ENCODE data around the gene ISG20. TPM values are rescaled to one million over a fixed set of nuclear protein-coding genes. Genes with fewer than 3 reads are reported as not detected.

The ISG20 gene
- total RNA-seq, 1 donor from 2014 or later, result 15.9 TPM

- no peaks in the 10 kb centered on the region for H3K36me3 ChIP-seq (ENCODE audit: insufficient read depth, low read length)
- peaks cover 45% of the 10 kb centered on the region for H3K27me3 Mint-ChIP-seq (ENCODE audit: low read depth, unreplicated experiment)
- peaks cover 11% of the 10 kb centered on the region for H3K4me1 Mint-ChIP-seq (ENCODE audit: low read depth, unreplicated experiment)
- H3K4me2 ChIP-seq (ENCODE audit: low read length), result peak overlapping the region; percentile 85
- no peak overlapping the region for H3K27ac ChIP-seq (ENCODE audit: low read depth, low read length)
- no peaks in the 10 kb centered on the region for H3K79me2 ChIP-seq (ENCODE audit: insufficient read depth, low read length)
- H3K27me3 ChIP-seq (ENCODE audit: insufficient read depth, low read length), result peaks cover 13% of the 10 kb centered on the region
- DNase-seq (ENCODE audit: low read depth) (no peak), FAIRE-seq (no peak)
- H2AFZ ChIP-seq (ENCODE audit: low read depth, low read length), result peak overlapping the region; percentile 73
- no peak overlapping the region for H3K27ac Mint-ChIP-seq (ENCODE audit: unreplicated experiment)
- H3K9me3 Mint-ChIP-seq (ENCODE audit: unreplicated experiment), result no peaks in the 10 kb centered on the region
- H3K4me3 ChIP-seq (ENCODE audit: insufficient read depth, low read depth, low read length), result peak overlapping the region; percentile 42
- peak overlapping the region; percentile 12 for H3K4me3 Mint-ChIP-seq (ENCODE audit: unreplicated experiment)
- H4K20me1 ChIP-seq (ENCODE audit: insufficient read depth, low read length), result no peaks in the 10 kb centered on the region
- H3K4me1 ChIP-seq (ENCODE audit: insufficient read depth, low read length), result peaks cover 19% of the 10 kb centered on the region
- peak overlapping the region; percentile 43 for H3K9ac ChIP-seq (ENCODE audit: low read length)
- TF ChIP-seq EZH2 (IDR thresholded peaks at IDR 0.05; ENCODE audit: insufficient read depth, low read length) (no peak), CTCF (IDR thresholded peaks at IDR 0.05; ENCODE audit: insufficient read depth, low read depth, low read length) (no peak)
- peaks cover 2% of the 10 kb centered on the region for H3K36me3 Mint-ChIP-seq (ENCODE audit: low read depth, unreplicated experiment)
- no peaks in the 10 kb centered on the region for H3K9me3 ChIP-seq (ENCODE audit: insufficient read depth, low read depth, low read length)
These were observed 67.0 kb downstream of the ISG20 start for GRCh38 chr15:88705769-88706165.

Small RNA genes within 50 kb of the gene (microRNA-seq; reads per million reads assigned to microRNA genes)
- gene MIR1179 (6.3 reads per million, percentile 26 among the genes with 10 or more reads in this experiment), gene MIR3529 (not detected), gene MIR7-2 (not detected)

Other genes with a start within 250 kb of the ISG20 start
- gene MRPL46, start 171.6 kb upstream of the ISG20 start, total RNA-seq, result 24.3 and 24.6 TPM in 2 replicates
- 49.5 and 50.7 TPM in 2 replicates for gene MRPS11, start 171.3 kb upstream of the ISG20 start, total RNA-seq
- 3.7 and 4.8 TPM in 2 replicates for gene DET1, start 92.3 kb upstream of the ISG20 start, total RNA-seq
- 75.9 and 90.6 TPM in 2 replicates for gene AEN, start 17.7 kb upstream of the ISG20 start, total RNA-seq
- 0.34 and 0.36 TPM in 2 replicates for gene ACAN, start 164.4 kb downstream of the ISG20 start, total RNA-seq